ENCODE results near the gene NT5DC1.

The NT5DC1 gene

GRCh38 chr6:116192786-116193185 is 92.1 kb downstream of the NT5DC1 start:
- DNase-seq (ENCODE audit: low spot score): no peak

DNA sequence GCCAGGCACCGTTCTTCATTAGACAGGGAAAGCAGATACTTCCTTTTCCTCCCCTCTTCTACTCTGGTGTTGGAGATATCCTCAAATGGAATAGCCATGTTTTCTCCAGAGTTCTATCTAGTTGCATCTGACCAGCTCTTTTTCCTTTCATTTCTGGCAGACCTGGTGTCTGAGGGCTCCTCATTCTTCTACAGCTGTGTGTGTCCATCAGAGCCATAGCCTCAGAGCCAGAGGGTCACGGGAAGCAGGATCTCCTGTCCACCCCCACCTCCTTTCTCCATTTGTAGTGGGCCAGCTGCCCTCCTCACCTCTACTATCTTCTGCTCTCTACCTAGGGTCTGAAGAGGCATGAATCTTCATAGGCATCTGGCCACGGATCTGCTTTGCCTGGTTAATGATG is 96.2 kb downstream of the NT5DC1 start:
- no peak for DNase-seq (ENCODE audit: low spot score)

- DNase-seq (ENCODE audit: low spot score): no peak
These were observed 100.1 kb downstream of the NT5DC1 start for GRCh38 chr6:116200619-116201249.

- DNase-seq (ENCODE audit: low spot score): no peak
These were observed 100.9 kb downstream of the NT5DC1 start for GRCh38 chr6:116201538-116201937.

DNA sequence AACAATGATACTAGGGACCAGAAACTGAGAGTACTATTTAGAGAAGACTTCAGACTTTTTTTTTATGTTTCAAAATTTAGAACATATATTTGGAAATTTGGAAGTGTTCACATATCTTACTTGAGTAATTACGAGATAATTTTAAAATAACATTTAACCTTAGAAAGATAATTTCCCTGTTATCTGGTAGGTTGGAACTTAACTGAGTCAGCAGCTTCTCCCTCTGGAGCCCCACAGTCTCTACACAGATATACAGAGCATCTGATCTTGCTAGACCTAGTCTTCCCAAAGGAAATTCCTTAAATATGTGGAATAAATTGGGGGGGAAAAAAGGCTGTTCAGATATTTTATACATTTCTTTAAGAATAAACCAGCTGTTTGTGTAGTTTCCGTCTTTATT is 104.6 kb downstream of the NT5DC1 start:
- DNase-seq (ENCODE audit: low spot score): no peak

- no peak for DNase-seq (ENCODE audit: low spot score)
These were observed 105.7 kb downstream of the NT5DC1 start for GRCh38 chr6:116206231-116206903.

DNA sequence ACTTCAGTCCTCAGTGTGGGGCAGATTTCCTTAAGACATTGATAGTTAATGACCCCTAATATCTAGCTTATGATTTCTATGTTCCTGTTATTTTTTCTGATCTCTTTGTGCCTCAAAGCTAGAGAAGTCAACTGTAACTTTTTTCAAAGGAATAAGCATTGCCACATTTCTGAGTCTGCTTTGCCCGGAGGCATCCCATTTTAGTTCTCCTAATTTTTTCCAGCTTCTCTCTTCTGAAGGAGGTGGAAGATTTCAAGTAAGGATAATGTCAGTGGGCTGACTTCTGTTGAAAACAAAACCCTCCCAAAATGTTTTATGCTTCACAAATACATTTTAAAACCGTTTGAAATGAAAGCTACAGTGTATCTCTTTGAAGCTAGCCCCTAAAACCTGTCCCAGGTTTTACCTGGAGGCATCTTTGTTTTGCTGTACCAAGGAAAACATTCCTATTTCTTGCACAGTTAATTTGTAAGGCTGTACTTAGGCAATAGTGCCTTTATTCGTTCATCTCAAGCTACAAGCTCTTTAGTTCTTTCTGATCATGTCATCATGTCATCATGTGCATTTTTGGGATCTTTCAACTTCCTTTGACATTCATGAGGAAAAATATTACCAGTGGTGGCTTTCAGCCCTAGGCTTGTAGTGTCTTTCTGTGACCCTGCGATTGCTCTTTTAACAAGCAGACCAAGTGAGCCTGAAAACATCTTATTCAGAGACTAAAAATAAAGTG is 107.6 kb downstream of the NT5DC1 start:
- DNase-seq (ENCODE audit: low spot score): no peak

GRCh38 chr6:116210316-116210715 is 109.7 kb downstream of the NT5DC1 start:
- no peak for DNase-seq (ENCODE audit: low spot score)

DNA sequence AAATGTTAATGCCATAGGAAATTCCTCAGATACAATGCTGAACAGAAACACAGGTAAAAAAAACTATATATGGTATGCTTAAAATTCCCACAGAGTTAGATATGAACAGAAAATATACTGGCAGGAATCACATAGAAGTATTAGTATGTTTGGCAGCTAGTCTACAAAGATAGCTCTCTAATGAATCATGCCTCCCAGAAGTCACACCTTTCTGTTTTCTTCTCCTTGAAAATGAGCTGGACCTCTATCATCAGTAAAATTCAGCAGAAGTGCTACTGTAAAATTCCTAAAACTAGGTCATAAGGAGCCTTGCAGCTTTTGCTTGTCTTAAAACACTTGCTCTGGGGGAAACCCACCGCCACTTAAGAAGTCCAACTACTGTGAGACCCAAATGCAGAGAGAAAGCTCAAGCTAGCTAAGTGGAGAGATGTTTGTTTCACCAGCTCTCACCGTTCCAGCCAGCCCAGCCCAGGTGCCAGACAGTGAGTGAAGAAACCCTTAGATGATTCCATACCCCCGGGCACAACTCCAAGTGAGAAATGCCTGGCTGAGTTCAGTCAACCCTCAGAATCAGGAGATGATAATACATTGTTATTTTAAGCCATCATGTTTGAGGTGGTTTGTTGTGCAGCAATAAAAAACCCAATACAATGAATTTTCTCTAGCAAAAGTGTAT is 110.2 kb downstream of the NT5DC1 start:
- DNase-seq (ENCODE audit: low spot score): no peak

DNA sequence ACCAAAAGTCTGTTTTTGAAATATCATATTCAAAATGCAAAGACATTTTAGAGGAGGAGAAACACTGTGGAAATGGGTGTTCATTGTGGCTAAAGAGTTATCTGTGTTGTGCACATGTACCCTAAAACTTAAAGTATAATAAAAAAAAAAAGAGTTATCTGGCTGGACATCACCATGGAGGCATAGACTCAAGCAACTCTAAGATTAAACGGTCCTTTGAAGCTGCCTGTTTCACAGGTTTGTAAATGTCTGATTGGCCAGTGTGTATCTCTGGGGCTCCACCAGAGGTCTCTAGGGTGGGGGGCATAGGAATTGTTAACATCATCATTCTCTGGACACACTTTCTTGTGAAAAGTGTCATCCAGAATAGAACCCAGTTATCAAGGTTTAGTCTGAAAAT is 114.0 kb downstream of the NT5DC1 start:
- no peak for DNase-seq (ENCODE audit: low spot score)

GRCh38 chr6:116215414-116215813 is 114.8 kb downstream of the NT5DC1 start:
- DNase-seq (ENCODE audit: low spot score): no peak

GRCh38 chr6:116217069-116217468 is 116.4 kb downstream of the NT5DC1 start:
- DNase-seq (ENCODE audit: low spot score): peak; percentile 53

GRCh38 chr6:116218172-116218633 is 117.5 kb downstream of the NT5DC1 start:
- DNase-seq (ENCODE audit: low spot score): peak; percentile 50

- DNase-seq (ENCODE audit: low spot score): no peak
These were observed 118.2 kb downstream of the NT5DC1 start for GRCh38 chr6:116218866-116219265.

GRCh38 chr6:116221067-116221466 is 120.4 kb downstream of the NT5DC1 start:
- no peak for DNase-seq (ENCODE audit: low spot score)

DNA sequence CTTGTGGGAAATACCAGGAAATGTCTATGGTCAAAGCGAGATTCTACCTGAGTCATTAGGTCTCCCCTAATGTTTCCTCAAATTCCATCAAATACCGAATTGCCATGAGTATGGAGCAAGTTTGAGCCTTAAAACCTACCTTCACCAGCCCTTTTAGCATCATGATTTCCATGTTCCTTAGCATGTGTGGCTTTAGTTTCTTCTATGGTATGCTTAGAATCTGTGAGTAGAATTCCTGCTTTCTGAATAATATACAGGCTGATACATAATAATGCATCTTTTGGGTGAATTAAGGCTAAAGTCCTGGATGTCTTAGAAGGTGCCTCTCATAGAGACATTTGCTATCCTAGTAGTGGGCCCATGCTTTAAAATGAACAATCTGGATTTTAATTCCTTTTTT is 121.3 kb downstream of the NT5DC1 start:
- DNase-seq (ENCODE audit: low spot score): no peak

- DNase-seq (ENCODE audit: low spot score): no peak
These were observed 122.7 kb downstream of the NT5DC1 start for GRCh38 chr6:116223355-116223754.

DNA sequence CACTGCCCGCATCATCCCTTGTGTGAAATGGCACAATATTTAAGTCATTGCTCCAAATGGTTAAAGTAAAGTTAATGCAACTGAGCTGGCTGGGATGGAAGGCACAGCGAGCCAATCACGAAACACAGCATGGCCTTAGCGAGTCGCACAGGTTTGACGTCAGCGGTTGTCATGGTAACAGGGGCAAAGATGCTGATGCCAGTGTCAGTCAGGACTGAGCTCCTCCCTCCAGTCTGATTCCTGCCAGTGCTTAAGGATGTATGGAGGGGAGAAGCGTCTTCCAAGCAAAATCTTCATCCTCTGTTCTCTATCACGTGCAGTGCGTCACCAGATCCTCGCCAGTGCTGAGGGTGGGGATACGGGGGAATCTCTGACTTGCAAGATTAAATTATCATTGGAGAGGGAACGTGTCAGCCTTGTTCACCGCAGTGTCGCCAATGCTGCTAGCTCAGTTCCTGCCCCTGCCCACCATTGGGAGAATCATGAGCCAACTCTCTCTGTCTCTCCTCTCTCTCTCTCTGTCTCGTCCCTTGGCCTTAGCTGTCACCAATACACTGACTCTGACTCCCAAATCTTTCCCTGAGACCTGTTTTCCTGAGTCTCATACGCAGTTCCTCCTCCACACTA is 128.7 kb downstream of the NT5DC1 start:
- no peak for DNase-seq (ENCODE audit: low spot score)

DNA sequence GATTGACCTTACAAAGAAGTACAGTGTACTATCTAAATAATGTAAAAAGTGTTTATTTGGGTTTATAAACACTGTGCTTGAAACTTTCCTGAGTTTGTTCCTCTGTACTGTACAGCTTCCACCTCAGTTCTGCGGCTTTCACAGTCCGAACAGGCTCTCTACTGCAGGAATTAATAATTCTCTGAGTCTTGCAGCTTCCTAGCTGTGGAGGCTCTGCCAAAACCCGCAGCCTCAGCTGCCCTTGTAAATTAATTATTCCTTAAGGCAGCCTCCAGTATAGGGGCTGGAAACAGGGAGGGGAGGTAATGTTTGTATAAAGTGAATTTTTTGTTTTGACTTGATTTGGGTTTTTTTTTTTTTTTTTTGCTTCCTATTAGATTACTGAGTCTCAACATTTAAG is 134.0 kb downstream of the NT5DC1 start:
- no peak for DNase-seq (ENCODE audit: low spot score)

DNA sequence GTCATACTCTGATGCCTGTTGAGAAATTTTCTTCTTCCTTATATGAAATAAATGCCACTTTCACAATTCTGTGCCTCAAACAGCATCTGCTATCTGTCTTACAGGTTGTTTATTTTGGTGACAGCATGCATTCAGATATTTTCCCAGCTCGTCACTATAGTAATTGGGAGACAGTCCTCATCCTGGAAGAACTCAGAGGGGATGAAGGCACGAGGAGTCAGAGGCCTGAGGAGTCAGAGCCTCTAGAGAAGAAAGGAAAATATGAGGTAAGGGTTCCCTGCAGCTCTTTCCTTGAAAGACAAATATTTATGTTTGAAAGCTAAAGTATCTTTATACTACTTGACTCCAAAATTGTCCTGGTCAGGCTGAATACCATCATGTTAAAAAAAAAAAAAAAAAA is 137.4 kb downstream of the NT5DC1 start:
- DNase-seq (ENCODE audit: low spot score): no peak

DNA sequence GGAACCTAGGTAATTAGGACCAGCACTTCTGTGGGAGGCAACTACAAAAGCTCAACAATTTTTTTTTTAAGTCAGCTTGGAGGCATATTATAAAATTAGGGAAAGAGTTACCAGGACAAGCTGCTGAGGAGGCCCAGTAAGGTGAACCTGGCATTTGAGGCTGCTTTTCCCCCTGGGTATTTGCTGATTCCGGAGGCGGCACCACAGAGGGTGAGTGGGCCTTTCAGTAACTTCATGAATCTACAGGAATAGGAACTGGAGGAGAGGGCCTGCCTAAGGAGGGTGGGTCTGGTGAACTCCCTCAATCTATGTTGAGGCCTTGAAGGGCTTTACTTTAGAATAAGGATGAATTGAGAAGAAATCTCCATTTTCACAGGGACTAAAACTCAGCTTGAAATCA is 138.6 kb downstream of the NT5DC1 start:
- DNase-seq (ENCODE audit: low spot score): no peak

DNA sequence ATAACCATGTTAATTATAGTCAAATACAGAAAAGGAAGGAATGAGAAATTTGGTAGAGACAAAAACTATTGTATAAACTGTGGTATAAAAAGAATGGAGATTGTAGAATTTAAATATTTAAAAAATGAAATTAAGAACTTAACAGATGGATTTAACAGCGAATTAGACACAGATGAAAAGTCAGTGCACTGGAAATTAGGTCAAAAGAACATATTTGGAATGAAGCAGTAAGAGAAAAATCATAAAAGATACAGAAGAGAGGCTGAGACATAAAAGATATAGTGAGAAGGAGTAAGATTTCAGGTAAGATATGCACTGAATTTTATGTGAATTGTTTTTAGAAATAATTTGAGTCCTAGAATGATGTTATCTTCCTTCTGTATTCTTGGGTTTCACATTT is 139.2 kb downstream of the NT5DC1 start:
- DNase-seq (ENCODE audit: low spot score): no peak

All from hematopoietic multipotent progenitor cell treated with erythropoietin and hydrocortisone succinate and interleukin-3 and kit ligand, for 15 days (in vitro differentiated cells).